22Rv1 (cell line): ENCODE data around the gene ZNF407.

Experiments
- H3K27ac ChIP-seq: fragments of 450-650 bp; 2 replicates; pipeline ENCODE4 v1.5.1; 2017
- ZFX ChIP-seq: fragments of 450-650 bp; IDR thresholded peaks from 2 replicates; pipeline ENCODE4 v1.6.1; 2017; ENCODE audit warnings: antibody characterized with exemption, borderline replicate concordance
- TF ChIP-seq, protein P1 (sequence below): fragments of 450-650 bp; IDR thresholded peaks from 2 replicates; pipeline ENCODE4 v1.5.1; 2017; ENCODE audit warnings: mild to moderate bottlenecking

ZNF407 gene

DNA sequence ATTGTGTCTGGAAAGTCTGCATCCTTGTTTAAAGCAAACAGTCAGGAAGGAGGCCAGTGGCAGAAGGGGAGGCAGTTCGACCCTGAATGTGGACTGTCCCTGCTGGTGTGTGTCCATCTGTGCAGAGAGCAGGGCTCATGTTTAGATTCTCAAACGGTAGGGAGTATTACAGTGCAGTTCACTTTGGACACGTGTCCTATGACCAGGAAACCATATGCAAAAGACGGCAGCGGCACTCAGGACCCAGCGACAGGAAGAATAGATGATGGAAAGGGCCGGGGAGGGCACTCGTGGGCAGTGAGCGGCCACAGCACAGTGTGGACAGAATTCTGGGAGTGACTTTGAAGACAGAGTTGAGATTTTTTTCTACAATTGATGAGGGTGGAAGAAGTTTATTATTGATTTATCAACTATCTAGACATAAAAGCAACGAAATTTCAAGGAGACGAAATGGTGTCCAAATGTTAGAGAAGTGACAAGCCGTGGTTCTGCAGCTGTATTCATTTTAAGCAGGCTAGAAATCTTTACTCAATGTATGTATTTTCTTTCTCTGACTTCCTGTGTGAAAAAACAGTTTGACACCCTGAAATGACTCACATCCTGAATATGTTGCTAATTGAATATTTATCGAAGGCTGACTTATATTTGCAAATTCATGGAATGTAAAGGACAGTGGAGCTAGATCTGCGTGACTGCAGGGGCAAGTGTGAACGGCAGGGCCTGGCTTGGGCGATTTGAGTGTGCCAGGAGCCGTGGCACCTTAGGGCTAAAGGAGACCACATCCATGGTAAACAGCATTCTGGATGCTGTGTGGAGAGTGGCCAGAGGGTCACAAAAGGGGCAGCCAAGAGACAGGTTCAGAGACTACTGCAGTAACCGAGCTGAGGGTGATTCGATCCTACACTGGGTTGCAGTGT lies 397.1 kb downstream of the ZNF407 start:
- H3K27ac ChIP-seq, result no peak overlapping the region
- TF ChIP-seq, protein P1, sequence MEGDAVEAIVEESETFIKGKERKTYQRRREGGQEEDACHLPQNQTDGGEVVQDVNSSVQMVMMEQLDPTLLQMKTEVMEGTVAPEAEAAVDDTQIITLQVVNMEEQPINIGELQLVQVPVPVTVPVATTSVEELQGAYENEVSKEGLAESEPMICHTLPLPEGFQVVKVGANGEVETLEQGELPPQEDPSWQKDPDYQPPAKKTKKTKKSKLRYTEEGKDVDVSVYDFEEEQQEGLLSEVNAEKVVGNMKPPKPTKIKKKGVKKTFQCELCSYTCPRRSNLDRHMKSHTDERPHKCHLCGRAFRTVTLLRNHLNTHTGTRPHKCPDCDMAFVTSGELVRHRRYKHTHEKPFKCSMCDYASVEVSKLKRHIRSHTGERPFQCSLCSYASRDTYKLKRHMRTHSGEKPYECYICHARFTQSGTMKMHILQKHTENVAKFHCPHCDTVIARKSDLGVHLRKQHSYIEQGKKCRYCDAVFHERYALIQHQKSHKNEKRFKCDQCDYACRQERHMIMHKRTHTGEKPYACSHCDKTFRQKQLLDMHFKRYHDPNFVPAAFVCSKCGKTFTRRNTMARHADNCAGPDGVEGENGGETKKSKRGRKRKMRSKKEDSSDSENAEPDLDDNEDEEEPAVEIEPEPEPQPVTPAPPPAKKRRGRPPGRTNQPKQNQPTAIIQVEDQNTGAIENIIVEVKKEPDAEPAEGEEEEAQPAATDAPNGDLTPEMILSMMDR, result no peak
- no peak for TF ChIP-seq ZFX

DNA sequence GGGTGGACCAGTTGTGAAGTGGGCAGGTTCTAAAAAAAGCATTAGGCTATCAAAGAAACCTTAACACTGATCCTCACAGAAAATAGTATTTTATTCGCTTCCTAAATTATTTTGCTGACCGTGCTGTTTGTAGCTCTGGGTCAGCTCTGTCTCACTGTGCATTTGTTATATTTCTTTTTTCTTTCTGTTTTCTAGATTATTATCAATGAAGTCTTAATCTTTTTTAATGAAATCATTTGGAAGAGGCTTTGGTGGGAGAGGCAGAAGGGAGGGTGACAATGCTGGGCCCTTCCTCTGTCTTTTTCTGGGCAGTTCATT lies 397.7 kb downstream of the ZNF407 start:
- no peak overlapping the region for H3K27ac ChIP-seq
- no peak for TF ChIP-seq ZFX
- TF ChIP-seq, protein P1, result no peak

DNA sequence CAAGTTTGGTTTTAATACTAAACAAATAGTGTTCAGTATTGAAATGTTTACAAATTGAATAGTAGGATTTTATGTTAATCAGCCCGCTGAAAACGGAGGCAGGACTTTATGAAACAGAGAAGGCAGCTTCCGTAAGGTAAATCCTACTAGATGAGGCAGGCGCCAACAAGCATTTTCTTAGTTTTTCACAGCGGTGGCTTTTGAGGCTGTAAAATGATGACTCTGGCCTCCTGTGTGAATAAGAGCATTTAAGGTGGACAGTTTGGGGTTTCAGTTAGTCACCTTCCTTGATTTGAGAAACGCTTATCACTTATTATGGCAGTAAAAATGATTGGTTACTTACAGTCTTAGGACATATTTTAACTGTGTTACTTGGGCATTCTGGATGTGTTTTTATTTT lies 398.4 kb downstream of the ZNF407 start:
- H3K27ac ChIP-seq, result no peak overlapping the region
- TF ChIP-seq, protein P1, result no peak
- no peak for TF ChIP-seq ZFX

DNA sequence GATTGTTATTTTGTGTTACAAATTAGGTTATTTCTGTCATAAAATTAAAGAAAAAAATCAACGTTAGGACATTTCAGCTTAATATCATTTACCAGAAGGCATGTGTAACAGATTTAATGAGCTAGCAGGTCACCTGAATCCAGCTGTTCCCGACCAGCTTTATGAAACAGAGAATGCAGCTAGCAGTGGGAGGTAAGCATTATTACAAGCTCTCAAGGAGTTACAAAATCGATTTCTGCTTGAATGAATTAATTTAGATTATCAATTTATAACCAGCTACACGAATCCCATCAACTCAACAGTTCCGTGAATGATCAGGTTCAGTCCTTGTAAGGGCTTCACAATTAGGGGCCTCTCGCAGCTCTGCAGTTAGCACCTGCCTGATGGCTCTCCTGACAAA lies 399.3 kb downstream of the ZNF407 start:
- H3K27ac ChIP-seq, result no peak overlapping the region
- TF ChIP-seq, protein P1, result no peak
- TF ChIP-seq ZFX, result no peak

DNA sequence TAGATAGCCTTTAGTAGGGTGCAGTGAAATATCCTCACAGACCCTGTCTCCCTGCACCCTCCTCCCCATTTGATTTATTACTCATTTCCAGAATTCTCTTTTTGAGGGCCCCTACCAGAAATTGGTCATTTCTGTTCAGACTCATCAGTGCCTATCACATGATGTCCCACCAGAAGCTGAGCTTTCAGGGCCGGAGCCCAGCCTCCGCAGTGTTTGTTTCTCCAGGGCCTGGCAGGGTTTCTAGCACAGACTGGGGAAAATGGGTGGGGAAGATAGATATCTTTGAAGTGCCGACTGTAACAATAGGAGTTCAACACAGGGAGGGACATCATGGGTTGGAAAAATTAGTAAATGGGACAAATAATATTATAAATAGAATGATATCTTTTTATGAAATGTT lies 403.2 kb downstream of the ZNF407 start:
- TF ChIP-seq, protein P1, result no peak
- no peak for TF ChIP-seq ZFX
- no peak overlapping the region for H3K27ac ChIP-seq

DNA sequence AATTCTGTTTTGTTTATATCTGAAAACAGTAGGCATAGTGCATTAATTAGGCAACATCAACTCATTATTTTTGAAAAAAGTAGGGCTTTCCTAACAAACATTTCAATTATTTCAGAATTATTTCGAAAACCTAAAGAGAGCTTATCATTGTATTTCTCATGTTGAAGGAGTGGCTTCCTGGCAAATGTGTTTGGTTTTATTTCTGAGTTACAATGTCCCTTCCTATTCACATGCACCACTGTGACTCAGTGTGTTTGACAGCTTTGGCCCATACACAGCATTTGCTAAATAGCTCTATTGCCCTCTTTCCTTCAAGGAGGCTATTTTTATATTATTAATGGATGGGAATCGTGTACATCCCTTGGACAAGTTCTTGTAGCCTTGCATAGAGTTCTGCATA lies 405.4 kb downstream of the ZNF407 start:
- H3K27ac ChIP-seq, result no peak overlapping the region
- TF ChIP-seq, protein P1, result no peak
- TF ChIP-seq ZFX, result no peak
